Measurements from ENCODE around the gene EPM2AIP1.

DNA sequence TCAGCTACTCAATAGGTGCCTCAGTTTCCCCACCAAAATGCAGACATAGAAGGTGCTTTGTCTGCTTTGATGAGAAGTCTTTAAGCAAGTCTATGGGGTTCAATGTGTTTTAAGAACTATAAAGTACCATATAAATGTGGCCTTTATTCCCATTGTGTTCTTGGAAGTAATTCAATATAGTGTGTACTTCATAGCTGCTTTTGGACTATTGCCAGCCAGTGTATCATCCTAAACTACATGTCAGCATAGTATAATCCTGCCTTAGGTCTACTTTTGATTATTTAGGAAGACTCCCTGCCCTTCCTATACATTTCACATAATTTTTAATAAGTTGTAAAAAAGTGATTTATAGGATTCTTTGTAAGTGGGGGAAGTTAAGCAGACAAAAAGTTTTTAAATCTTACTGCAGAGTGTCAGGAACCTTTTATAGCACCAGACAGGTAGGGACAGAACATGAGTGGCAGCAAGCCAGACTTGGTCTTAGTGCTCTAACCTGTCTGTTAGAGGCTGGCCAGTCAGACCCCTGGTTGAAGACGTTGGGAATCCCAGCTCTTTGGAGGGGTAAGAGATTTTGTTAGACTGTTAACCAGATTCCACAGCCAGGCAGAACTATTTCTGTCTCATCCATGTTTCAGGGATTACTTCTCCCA lies 48.7 kb upstream of the EPM2AIP1 start:
- TF ChIP-seq, protein P1, sequence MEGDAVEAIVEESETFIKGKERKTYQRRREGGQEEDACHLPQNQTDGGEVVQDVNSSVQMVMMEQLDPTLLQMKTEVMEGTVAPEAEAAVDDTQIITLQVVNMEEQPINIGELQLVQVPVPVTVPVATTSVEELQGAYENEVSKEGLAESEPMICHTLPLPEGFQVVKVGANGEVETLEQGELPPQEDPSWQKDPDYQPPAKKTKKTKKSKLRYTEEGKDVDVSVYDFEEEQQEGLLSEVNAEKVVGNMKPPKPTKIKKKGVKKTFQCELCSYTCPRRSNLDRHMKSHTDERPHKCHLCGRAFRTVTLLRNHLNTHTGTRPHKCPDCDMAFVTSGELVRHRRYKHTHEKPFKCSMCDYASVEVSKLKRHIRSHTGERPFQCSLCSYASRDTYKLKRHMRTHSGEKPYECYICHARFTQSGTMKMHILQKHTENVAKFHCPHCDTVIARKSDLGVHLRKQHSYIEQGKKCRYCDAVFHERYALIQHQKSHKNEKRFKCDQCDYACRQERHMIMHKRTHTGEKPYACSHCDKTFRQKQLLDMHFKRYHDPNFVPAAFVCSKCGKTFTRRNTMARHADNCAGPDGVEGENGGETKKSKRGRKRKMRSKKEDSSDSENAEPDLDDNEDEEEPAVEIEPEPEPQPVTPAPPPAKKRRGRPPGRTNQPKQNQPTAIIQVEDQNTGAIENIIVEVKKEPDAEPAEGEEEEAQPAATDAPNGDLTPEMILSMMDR (IDR thresholded peaks at IDR 0.05; ENCODE audit: extremely low read depth in 1 of 2, insufficient read depth in 1 of 2, low read depth in 1 of 2, low read length in 2 of 2) = no peak
- TF ChIP-seq, protein P2, sequence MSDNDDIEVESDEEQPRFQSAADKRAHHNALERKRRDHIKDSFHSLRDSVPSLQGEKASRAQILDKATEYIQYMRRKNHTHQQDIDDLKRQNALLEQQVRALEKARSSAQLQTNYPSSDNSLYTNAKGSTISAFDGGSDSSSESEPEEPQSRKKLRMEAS (IDR thresholded peaks at IDR 0.05; ENCODE audit: insufficient read depth, insufficient read length) = no peak
- no peak for TF ChIP-seq POLR2A (IDR thresholded peaks at IDR 0.05; ENCODE audit: low read depth, low read length)
- no peak for TF ChIP-seq POLR2AphosphoS5 (IDR thresholded peaks at IDR 0.05; ENCODE audit: insufficient read depth, low read depth, low read length)
- TF ChIP-seq EZH2 (IDR thresholded peaks at IDR 0.05; ENCODE audit: borderline replicate concordance, low read depth, low read length, severe bottlenecking) = no peak
- TF ChIP-seq JUN (IDR thresholded peaks at IDR 0.05; ENCODE audit: borderline replicate concordance, insufficient read depth, insufficient read length, low read depth) = no peak
- no peak for TF ChIP-seq GATA2 (IDR thresholded peaks at IDR 0.05; ENCODE audit: insufficient read depth, insufficient read length, low read depth, low read length)
- no peak for TF ChIP-seq MYC (IDR thresholded peaks at IDR 0.05; ENCODE audit: low read depth, low read length)
